HG03442 (cell line): ENCODE data around the gene ZNF41.
"Not testable (repeated sequence)": the region's sequence is repeated elsewhere in the genome, so short reads cannot be mapped to it uniquely, and the experiment has no call there.

Experiments used
- ATAC-seq: cut with Tn5 transposase; IDR thresholded peaks from one replicate; pipeline ENCODE4 v1.9.1; 2021; ENCODE audit warnings: mild to moderate bottlenecking, moderate library complexity; ENCODE audit not compliant: unreplicated experiment

ZNF41 gene

DNA sequence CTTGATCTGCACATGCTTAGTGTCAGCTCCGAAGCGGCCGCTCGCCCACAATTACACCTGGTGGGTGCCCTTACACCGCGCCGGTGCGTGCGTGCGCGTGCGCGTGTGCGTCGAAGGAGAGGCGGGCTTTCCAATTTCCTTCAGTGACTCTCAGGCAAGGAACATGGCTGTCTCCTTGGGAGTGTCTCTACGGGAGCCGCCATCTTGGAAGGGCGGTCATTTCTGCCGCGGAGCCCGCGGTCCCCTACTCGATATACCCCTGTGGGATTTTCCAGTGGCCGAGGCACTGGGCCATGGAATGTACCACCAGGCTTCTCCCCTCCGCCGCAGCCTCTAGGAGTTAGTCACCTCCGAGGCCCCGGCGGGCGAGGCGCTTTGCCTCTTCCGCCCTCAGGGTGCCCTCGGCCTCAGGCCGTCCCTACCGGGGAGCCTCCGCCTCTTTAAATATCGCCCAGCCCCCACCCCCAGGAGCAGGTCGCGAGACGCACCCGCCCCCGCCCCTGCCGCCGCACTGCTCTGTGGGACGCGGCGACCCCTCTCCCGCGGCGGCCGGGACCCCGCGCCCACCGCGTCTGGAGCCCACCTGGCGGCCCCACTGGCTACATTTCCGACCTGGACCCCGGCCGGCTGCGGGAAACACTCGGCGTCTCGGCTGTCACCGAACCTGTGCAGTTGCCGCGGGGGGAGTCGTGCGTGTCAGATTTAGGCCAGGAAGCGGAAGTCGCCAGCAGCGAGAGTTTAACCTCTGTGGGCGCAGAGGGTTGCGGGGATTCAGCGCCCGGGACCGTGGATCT, at the start of gene ZNF41:
ZNF41 (minus strand) TSS at position 711 of the 794 bp plus-strand sequence. CDS start 15,741 bp downstream, outside the sequence.
- peak; percentile 82 for ATAC-seq

DNA sequence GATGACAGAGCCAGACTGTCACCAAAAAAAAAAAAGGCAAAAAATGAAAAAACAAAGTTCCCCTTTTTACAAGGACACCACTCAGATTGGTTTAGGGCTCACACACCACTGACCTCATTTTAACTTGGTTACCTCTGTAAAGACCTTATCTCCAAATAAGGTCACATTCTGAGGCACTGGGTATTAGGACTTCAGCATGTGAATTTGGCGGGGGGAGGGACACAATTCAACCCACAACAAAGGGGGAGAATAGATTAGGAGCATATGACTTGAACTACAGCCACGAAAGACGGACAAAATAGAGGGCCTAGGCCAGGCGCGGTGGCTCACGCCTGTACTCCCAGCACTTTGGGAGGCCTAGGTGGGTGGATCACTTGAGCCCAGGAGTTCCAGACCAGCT, 47.0 kb upstream of the ZNF41 start:
- ATAC-seq, result no peak

DNA sequence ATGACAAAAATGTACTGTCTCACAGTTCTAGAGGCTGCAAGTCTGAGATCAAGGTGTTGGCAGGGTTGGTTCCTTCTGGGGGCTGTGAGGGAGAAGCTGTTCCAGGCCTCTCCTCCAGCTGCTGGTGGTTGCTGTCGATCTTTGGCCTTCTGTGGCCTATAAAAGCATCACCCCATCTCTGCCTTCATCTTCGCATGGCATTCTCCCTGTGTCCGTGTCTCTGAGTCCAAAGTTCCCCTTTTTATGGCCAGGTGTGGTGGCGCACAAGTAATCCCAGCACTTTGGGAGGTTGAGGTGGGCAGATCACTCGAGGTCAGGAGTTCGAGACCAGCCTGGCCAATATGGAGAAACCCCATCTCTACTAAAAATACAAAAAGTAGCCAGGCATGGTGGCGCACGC, 46.5 kb upstream of the ZNF41 start:
- no peak for ATAC-seq

DNA sequence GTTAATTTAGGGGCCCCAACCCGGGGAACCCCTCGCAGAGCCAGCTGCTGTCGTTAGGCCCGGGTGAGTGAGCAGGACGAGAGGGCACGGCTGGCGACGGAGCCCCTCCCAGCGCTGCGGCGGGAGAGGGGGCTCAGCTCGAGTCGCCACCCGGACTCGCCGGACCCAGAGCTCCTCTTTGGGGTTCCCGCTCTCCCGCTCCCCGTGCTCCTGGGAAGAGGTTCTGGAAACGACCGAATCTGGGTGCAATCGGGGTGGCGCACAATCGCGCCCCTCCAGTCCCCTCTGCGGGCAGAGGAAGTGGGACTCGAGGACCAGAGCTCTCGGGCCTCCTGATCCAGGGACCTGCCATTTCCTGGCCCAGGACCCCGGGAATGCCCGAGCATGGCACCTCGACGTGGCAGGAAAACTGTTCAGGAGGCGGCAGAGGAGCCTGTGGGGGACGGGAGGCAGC, 40.7 kb upstream of the ZNF41 start:
- peak; percentile 8 for ATAC-seq

DNA sequence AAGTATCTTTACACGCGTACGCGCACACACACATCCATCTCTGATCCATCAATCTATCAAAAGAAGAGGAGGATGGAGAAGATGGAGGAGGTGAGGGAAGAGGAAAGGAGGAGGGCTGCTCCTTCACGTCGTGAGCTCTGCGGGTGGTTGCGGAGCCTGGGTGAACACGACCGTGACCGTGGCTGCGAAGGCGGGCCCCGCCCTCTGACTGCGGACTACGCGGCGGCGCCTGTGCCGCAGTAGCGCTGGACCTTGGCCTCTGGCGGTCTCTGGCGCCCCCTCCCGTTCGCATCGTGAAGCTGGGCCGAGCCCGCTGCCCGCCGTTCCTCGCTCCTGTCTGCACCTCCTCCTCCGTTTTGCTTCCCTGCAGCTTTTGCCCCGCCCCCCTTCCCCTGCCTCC, 40.3 kb upstream of the ZNF41 start:
- ATAC-seq, result peak; percentile 83

DNA sequence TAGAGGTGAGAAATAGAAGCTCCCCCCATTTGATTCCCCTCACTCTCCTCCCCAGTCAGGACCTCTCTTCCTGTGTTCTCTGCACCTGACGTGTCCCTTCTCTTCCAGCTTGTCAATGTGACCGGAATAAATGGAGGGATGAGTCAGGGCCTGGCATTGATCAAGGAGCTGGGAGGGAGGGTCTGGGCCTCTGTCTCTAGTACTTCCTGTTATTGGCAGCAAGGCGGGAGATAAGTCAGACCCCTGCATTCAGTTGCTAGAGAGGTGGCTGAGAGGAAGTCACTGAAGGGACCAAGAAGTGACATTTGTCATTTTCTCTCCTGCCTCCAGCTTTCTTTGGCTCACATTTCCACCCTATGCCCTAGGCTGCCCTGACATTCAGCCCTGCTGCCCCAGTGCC, 35.1 kb upstream of the ZNF41 start:
- no peak for ATAC-seq

DNA sequence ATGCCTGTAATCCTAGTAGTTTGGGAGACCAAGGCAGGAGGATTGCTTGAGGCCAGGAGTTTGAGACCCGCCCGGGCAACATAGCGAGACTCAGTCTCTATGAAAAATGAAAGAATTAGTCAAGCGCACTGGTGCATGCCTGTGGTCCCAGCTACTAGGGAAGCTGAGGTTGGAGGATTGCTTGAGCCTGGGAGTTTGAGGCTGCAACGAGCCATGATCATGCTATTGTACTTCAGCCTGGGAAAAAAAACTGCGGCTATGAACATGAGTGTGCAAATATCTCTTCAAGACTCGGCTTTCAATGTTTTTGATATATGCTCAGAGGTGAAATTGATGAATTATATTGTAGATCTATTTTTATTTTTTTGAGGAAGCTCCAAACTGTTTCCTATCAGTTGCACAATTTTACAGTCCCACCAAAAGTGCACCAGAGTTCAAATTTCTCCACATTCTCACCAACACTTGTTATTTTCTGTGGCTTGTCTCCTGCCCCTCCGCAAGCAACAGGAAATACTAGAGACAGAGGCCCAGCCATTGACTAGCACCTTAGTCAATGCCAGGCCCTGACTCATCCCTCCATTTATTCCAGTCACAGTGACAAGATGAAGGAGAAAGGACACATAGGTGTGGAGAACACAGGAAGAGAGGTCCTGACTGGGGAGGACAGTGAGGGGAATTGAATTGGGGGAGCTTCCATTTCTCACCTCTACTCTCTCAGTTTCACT, 33.1 kb upstream of the ZNF41 start:
- no peak for ATAC-seq

DNA sequence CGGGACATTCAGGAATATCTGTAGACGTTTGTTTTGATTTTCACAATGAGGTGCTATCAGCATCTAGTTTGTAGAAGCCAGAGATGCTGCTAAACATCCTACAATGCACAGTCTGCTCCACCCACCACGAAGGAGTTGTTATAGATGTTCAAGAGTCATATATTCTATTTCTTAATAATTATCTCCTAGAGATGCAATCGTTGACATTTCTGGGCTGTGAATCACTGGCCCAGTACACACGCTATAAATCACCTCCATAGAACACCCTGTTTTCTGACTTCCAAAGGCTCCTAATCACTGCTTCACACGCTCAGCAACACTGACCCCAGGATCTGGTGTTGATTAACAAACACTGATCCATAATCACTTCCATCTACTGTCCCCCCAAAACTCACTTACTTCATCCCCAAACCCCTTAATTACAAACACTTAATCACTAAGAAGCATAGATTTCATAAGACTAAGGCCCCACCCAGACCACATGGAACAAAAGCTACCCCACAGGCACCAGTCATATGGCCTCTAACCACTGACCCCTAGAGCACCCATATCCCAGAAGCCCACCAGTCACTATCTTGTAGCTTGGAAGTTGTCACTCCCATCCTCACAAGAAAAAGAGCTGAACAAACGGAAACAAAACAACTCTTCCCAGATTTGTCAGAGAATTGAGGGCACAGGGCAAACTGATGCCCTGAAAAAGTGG, 31.7 kb upstream of the ZNF41 start:
- ATAC-seq, result no peak

DNA sequence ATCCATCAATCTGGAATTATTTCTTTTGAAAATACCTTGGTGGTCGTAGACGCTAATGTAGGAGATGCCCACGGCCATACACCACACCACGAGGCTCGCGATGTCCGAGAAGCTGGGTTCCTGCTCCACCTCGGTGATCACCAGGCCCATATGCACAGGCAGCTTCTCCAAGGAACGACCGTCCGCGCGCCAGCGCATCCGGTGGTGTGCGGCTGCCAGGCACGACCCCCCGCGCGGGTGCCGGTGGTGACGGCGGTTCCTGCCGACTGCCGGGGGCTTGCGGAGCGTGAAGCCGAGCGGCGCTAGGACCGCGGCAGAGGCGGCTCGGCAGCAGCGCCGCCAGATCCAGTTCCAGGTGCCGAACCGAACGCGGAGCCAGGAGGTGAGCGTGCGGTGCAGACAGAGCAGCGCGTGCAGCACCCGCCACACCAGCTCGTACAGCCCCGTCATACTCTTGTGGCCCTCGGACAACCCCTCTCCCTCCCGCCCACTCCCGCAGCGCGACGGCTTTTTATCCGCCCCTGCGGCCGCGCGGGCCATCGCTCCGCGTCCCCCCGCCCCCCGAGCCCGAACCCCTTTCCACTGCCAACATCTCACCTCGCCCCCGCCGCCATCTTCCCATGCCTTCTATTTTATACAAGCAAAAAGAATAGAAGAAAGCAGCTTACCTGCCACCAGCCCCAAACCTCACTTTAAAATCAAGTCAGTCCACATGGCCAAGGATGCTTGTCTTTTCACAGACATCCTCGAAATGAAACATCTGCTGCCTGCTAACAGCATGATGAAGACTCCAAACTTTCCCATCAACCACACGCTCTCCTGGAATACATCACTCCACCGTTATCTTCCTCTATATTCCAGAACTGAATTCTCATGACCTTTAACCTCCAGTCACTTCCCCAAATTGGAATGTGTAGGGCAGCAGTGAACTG, 30.3 kb upstream of the ZNF41 start:
- ATAC-seq, result peak; percentile 38

DNA sequence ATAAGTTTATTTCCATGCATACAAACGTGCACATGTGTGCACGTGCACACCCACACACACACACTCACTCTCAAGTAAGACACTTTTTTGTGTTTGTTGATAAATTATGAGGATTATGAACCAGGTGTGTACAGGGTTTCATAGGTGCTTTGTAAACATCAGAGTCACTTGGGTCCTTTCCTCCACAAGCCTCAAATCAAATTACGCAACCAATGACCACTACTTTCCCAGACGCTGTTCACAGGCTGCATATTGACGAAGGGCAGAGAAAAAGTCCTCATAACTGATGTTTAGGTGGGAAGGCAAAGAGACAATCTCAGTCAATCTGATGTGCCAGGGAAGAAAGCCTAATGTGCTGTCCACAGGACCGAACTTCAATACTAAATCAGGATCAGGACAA, 29.4 kb upstream of the ZNF41 start:
- not testable (repeated sequence) for ATAC-seq

DNA sequence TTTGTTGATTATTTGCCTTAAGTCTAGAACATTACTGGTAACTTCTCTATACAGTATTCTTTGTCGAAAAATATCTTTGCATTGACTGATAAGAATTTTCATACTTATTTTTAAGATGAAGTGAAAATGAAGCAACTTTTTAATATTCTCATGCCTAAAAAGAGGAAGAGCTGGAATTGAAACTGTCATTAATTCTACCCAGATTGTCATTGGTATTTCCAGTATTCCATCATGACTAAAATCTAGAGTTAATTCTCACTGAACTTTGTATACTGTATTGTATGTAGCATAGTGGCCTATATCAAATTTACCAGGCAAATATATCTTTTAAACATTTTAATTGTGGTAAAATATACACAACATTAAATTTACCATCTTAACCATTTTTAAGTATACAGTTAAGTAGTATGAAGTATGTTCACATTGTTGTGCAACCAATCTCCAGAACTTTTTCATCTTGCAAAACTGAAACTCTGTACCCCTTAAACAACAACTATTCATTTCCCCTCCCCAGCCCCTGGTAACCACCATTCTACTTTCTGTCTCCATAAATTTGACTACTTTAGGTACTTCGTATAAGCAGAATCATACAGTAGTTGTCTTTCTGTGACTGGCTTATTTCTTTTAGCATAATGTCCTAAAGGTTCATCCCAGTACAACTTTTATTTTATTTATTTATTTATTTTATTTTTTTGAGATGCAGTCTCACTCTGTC, 24.3 kb upstream of the ZNF41 start:
- ATAC-seq, result no peak

DNA sequence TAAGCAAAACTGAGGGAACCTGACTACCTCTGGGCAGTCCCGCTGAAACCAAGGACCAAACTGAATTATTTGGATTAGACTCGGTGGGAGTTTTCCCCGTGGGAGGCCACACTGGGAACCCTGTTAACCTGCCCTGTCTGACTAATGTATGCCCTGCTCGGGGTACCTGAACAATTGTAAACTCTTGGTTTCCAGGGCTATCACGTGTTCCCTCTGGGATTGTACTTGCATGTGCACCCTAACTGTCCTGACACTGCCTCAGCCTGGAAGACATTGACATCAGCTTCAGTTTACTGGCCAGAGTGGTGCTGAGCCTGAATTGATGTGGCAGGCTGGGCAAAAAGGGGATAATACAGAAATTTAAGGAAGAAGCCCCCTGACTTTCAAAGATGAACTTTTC, 20.1 kb upstream of the ZNF41 start:
- no peak for ATAC-seq

DNA sequence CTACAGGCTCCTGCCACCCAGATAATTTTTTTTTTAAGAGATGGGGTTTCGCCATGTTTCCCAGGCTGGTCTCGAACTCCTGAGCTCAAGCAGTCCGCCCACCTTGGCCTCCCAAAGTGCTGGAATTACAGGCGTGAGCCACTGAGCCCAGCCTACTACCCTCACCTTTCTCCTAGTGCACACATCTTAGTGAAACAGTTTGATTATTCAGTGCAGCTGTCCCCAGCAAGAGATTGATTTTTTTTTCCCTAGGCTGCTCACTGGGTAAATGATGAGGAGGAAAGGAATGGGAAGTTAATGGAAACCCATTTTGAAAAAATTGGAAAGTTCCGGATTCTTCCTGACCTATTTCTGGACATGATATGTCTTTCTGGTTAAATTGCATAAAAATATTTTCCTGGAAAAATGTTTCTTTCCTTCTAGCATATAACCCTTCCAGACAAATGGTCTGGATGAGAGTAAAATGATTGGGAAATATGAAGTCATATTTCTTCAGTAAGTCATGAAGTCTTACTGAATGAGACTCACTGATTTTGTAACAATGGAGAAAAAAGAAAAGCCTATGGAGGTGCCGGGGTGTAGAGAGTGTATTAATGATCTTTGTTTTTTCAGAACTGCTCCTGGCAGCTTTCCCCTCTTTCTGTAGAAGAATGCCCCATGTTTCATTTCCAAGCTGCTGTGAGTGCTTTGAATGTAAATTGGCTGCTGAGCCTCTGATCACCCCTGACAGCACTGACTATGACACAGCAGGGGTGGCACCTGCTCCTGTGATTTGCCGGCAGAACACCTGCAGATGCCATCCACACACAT, 19.5 kb upstream of the ZNF41 start:
- ATAC-seq, result no peak

DNA sequence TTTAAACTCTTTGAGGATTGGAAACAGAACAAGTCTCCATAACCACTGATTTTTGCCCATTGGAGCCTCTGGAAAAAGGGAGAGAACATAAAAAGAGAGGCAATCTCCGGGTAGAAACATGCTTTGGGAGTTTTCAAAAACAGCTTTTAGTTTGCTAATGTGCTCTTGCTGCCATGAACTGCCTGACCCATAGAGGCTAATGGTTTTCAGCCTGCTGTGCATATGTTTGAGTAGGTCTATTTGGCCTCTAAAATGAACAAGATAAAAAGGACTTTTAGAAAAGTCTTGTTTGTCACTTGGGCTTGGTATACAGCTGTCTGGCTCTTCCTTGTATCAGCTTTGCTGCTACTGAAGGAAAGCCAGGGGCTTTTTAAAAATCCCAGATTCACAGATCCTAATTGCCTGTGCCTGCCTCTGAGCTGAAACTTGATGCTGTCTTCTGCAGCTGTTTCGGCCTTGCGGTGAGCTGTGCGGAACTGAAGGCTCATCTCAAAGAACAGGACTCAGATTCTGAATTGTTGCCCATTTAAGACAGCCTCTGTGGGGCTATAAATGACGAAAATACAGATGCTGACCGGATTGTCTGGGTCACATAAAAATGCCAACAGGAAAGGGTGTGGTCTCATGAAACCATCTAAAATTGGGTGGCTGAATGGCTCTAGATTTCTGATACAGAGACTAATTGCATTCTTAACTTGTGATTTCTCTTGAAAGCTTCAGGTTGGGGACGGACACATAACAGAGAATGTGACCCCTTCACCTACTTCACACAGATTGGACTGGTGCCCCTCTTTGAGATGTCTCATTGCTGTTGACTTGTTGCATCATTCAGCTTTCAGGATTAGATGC, 18.4 kb upstream of the ZNF41 start:
- ATAC-seq, result no peak

DNA sequence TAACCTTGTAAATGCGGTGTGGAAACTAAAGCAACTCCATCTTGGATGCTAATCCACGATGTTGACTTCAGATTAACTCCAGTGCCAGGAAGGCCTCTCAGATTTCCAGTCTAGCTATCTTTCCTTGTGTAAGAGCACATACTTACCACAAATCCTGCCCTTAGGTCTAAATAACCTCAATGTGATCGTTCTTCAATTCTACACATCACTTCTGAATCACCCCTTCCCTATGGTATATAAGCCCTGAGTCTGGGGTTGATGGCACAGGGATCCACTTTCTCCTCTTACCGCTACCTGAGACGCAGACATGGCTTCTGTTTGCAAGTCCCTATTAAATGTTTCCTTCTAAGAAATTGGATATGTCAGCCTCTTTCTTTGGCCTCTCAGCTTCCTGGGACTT, 17.5 kb upstream of the ZNF41 start:
- ATAC-seq, result no peak

DNA sequence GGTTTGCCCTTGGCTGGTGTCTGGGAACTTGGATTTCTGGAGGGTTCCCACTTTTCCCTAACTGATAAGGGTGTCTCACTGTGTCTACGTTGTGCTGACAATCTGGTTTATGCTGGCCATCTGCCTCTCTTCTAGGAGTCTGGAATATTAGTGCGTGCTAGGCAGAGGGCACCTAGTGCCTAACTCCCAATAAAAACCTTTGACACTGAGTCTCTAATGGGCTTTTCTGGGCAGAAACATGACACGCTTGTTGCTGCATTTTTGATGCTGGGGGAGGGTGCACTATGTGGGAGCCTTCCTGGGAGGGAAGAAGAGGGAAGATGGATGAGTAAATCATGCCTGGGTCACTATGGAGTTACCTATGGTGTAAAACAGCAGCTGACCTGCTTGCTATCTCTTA, 16.3 kb upstream of the ZNF41 start:
- no peak for ATAC-seq

DNA sequence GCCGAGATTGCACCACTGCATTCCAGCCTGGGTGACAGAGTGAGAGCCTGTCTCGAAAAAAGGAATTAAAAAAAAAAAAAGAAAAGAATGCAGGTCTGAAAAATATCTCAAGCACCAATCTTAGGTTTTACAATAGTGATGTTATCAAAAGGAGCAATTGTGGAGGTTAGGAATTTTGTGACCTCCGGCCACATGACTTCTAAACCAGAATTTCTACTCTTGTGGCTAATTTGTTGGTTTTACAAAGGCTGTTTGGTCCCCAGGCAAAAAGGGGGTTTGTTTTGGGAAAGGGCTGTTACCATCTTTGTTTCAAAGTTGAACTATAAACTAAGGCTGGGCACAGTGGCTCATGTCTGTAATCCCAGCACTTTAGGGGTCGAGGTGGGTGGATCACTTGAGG, 15.4 kb upstream of the ZNF41 start:
- ATAC-seq, result no peak

DNA sequence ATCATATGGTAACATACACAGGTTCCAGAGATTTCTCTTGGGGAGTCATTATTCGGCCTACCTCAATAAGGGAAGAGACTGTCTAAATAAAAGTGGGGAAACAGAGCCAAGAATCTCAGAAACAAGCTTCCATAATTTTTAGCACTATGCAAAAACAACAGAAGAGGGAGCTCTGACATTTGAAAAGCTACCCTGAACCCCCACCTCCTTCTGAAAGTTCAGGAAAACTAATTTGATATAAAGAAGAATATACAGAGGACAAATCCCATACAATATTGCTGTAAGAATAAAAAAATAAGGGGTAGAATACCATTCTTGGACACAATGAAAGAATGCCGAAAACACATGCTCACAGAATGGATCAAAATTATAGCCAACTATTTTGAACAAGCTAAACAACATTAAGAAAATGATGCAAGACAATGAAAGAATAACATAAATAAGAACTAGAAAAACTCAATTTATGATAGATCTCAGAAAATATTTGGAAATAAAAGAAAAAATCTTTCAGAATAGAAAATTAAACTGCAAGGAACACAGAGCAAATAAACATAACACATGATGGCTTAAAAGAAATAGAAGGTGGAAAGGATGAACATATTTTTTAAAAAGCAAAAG, 14.4 kb upstream of the ZNF41 start:
- no peak for ATAC-seq
